Mesendoderm (in vitro differentiated cells): Measurements from ENCODE around the gene THOC7. TPM values are rescaled to one million over a fixed set of nuclear protein-coding genes. Genes with fewer than 3 reads are reported as not detected.

Experiments
- DNase-seq: peaks from one replicate; pipeline ENCODE4 v3.0.0; 2013
- H2AK5ac ChIP-seq: 2 replicates; pipeline ENCODE4 v1.6.1; 2013; ENCODE audit warnings: low read length, inconsistent platforms
- H2BK120ac ChIP-seq: 2 replicates; pipeline ENCODE4 v1.6.1; 2013; ENCODE audit warnings: low read depth, mild to moderate bottlenecking, low read length, moderate library complexity, mixed read lengths
- H2BK15ac ChIP-seq: replicated peaks from 2 replicates; pipeline ENCODE4 v1.6.1; 2013; ENCODE audit warnings: low read depth, mild to moderate bottlenecking, moderate library complexity
- H2BK5ac ChIP-seq: 2 replicates; pipeline ENCODE4 v1.6.1; 2013; ENCODE audit warnings: low read length, inconsistent platforms
- H3K18ac ChIP-seq: 2 replicates; pipeline ENCODE4 v1.6.1; 2013; ENCODE audit warnings: mild to moderate bottlenecking, low read length, mixed read lengths
- H3K23ac ChIP-seq: one replicate; pipeline ENCODE4 v1.6.1; 2013; ENCODE audit warnings: low read length
- H3K27ac ChIP-seq: 2 replicates; pipeline ENCODE4 v1.5.1; 2013; ENCODE audit warnings: low read depth, mild to moderate bottlenecking, inconsistent platforms, low read length, moderate library complexity
- H3K27me3 ChIP-seq: 2 replicates; pipeline ENCODE4 v1.6.1; 2013; ENCODE audit warnings: low read length, control low read depth, mild to moderate bottlenecking, inconsistent platforms; ENCODE audit not compliant: insufficient read depth, poor library complexity
- H3K36me3 ChIP-seq: 2 replicates; pipeline ENCODE4 v1.6.1; 2013; ENCODE audit warnings: low read length, inconsistent platforms; ENCODE audit not compliant: control insufficient read depth, insufficient read depth
- H3K4ac ChIP-seq: one replicate; pipeline ENCODE4 v1.6.1; 2013; ENCODE audit warnings: low read depth, mild to moderate bottlenecking, low read length, moderate library complexity
- H3K4me1 ChIP-seq: 2 replicates; pipeline ENCODE4 v1.6.1; 2013; ENCODE audit warnings: low read depth, low read length, inconsistent platforms; ENCODE audit not compliant: control insufficient read depth
- H3K4me2 ChIP-seq: 2 replicates; pipeline ENCODE4 v1.6.1; 2013; ENCODE audit warnings: low read length
- H3K4me3 ChIP-seq: 2 replicates; pipeline ENCODE4 v1.5.1; 2013; ENCODE audit warnings: mild to moderate bottlenecking, low read length
- H3K56ac ChIP-seq: one replicate; pipeline ENCODE4 v1.6.1; 2013; ENCODE audit warnings: low read length
- H3K79me1 ChIP-seq: 2 replicates; pipeline ENCODE4 v1.6.1; 2013; ENCODE audit warnings: low read length, inconsistent platforms
- H3K79me2 ChIP-seq: 2 replicates; pipeline ENCODE4 v1.6.1; 2013; ENCODE audit warnings: mild to moderate bottlenecking, low read length; ENCODE audit not compliant: control insufficient read depth, insufficient read depth
- H3K9ac ChIP-seq: 2 replicates; pipeline ENCODE4 v1.6.1; 2013; ENCODE audit warnings: low read length, inconsistent platforms
- H4K5ac ChIP-seq: one replicate; pipeline ENCODE4 v1.6.1; 2013; ENCODE audit warnings: low read length
- H4K8ac ChIP-seq: one replicate; pipeline ENCODE4 v1.6.1; 2013; ENCODE audit warnings: low read depth, mild to moderate bottlenecking, control low read depth, low read length, moderate library complexity
- WGBS: extraction: QIAGEN DNeasy Blood & Tissue Kit; methylation state at CpG from one replicate; pipeline ENCODE4 v1.1.7; 2013; ENCODE audit warnings: low lambda C conversion rate, missing lambda C conversion rate; ENCODE audit not compliant: insufficient coverage; ENCODE audit errors: extremely low coverage; 5-methylcytosine and 5-hydroxymethylcytosine counted together
- polyA plus RNA-seq, 2 experiments: library from polyadenylated mRNA; stranded (reverse); fragments of 200-250 nt; gene quantifications; one replicate each; pipeline ENCODE4 v1.2.3, GENCODE V29; 2013

The THOC7 gene
- 91.4 TPM for polyA plus RNA-seq (2013, experiment 1 of 2)
- 90.4 TPM for polyA plus RNA-seq (2013, experiment 2 of 2)

DNA sequence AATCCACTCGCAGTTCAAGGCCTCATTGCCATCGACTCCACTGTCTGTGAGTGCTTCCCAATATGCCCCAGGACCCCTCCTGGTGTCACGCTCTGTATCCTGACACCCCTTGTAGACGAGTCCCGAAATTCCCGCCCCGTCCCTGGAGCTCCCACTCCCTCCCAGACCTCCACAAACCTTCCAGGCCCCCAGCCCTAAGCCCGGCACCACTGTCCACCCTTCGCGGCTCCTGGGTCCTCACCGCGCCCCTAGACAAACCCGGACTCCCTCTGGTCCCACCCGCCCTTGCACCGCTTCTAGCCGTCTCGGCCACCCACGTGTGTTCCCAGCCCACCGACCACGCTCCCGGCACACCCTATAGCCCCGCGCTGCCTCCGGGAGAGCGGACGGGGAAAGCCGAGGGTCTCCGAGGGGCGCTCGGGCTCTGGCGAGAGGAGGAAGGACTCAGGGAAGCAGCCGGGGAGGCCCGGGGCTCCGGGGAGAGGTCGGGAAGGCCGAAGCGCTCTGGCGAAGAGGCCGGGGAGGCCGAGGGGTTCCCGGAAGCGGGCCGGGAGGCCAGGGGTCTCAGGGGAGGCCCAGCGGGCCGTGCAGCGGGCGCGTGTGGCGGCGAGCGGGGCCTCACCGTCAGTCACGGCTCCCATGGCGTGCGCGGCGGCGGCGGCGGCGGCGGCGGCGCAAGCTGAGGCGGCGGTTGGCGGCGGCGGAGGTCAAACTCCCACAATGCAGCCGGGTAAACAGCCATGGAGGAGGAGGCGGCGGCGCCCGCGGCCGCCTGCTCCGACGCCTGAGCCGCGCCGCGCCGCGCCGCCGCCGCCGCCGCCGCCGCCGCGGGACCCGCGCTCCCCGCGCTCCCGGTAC, at the start of gene THOC7, which contains the start of gene ATXN7:
Gene THOC7, minus strand, starts transcription at position 656 of the 858 bp plus-strand sequence. Its CDS starts 15 bp downstream, at position 641.
Gene ATXN7, plus strand, starts transcription at position 718 of the 858 bp plus-strand sequence. CDS start 48,732 bp downstream, outside the sequence.
- peak within 1 kb of the TSS; percentile 96 for H2BK5ac ChIP-seq
- peak within 1 kb of the TSS; percentile 99 for H3K9ac ChIP-seq
- peak within 1 kb of the TSS; percentile 92 for H3K23ac ChIP-seq
- peak within 1 kb of the TSS; percentile 85 for H3K27ac ChIP-seq
- peak within 1 kb of the TSS; percentile 99 for H3K56ac ChIP-seq
- H3K79me1 ChIP-seq: peaks cover 16% of the 10 kb centered on the region
- H3K4me3 ChIP-seq: peak within 1 kb of the TSS; percentile 83
- peak within 1 kb of the TSS; percentile 97 for H4K8ac ChIP-seq
- no CpG with 5 or more reads among the region's 98 CpGs for WGBS
- no peaks in the 10 kb centered on the region for H3K36me3 ChIP-seq
- H3K18ac ChIP-seq: peak within 1 kb of the TSS; percentile 98
- no peak within 1 kb of the TSS for H2BK15ac ChIP-seq
- peaks cover 52% of the 10 kb centered on the region for H3K79me2 ChIP-seq
- peak; percentile 74 for DNase-seq
- peak within 1 kb of the TSS; percentile 92 for H3K4ac ChIP-seq
- no peak within 1 kb of the TSS for H4K5ac ChIP-seq
- peak within 1 kb of the TSS; percentile 96 for H2AK5ac ChIP-seq
- no peaks in the 10 kb centered on the region for H3K27me3 ChIP-seq
- peak within 1 kb of the TSS; percentile 97 for H2BK120ac ChIP-seq
- H3K4me2 ChIP-seq: peak within 1 kb of the TSS; percentile 92
- H3K4me1 ChIP-seq: peaks cover 11% of the 10 kb centered on the region

DNA sequence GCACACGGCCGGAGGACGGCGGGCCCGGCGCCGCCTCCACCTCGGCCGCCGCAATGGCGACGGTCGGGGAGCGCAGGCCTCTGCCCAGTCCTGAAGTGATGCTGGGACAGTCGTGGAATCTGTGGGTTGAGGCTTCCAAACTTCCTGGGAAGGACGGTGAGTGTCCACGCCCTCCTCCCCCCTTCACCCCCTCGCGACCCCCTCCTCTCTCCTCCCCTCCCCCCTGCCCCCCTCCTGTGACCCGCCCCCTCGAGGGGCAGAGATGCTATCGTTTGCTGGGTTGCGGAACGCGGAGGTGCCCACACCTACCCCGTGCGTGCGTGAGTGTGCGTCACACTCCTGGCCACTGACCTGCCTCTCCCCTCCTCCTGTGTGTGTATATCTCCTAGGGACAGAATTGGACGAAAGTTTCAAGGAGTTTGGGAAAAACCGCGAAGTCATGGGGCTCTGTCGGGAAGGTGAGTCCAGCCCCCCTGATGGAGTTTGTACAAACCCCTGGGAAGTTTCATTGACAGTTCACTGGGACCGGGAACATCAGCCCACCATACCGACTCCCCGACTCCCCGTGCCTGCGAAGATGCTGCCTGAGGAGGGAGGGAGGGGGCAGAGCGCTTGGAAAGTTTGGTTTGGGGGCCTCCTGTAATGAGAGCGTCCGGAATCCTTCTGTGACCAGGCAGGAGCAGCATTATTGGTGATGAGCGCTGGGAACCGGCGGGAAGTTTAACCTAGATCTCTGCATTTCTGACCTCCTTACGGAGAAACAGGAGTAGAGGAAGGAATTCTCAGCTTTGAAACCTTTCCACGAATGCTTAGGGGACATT, 49.4 kb upstream of the THOC7 start:
- peak overlapping the region; percentile 95 for H3K4me2 ChIP-seq
- H3K23ac ChIP-seq: no peak overlapping the region
- peak overlapping the region; percentile 98 for H3K27ac ChIP-seq
- no peak overlapping the region for H2BK120ac ChIP-seq
- H3K4me1 ChIP-seq: no peaks in the 10 kb centered on the region
- peak overlapping the region; percentile 98 for H3K18ac ChIP-seq
- DNase-seq: peak; percentile 70
- H3K36me3 ChIP-seq: no peaks in the 10 kb centered on the region
- H2AK5ac ChIP-seq: no peak overlapping the region
- no peak overlapping the region for H4K8ac ChIP-seq
- no peak overlapping the region for H2BK15ac ChIP-seq
- peak overlapping the region; percentile 83 for H3K9ac ChIP-seq
- H4K5ac ChIP-seq: no peak overlapping the region
- peak overlapping the region; percentile 41 for H3K4ac ChIP-seq
- H3K79me1 ChIP-seq: peaks cover 4% of the 10 kb centered on the region
- no peaks in the 10 kb centered on the region for H3K27me3 ChIP-seq
- H3K4me3 ChIP-seq: peak overlapping the region; percentile 71
- H3K56ac ChIP-seq: peak overlapping the region; percentile 93
- no CpG with 5 or more reads among the region's 46 CpGs for WGBS
- H2BK5ac ChIP-seq: no peak overlapping the region
- H3K79me2 ChIP-seq: no peaks in the 10 kb centered on the region

DNA sequence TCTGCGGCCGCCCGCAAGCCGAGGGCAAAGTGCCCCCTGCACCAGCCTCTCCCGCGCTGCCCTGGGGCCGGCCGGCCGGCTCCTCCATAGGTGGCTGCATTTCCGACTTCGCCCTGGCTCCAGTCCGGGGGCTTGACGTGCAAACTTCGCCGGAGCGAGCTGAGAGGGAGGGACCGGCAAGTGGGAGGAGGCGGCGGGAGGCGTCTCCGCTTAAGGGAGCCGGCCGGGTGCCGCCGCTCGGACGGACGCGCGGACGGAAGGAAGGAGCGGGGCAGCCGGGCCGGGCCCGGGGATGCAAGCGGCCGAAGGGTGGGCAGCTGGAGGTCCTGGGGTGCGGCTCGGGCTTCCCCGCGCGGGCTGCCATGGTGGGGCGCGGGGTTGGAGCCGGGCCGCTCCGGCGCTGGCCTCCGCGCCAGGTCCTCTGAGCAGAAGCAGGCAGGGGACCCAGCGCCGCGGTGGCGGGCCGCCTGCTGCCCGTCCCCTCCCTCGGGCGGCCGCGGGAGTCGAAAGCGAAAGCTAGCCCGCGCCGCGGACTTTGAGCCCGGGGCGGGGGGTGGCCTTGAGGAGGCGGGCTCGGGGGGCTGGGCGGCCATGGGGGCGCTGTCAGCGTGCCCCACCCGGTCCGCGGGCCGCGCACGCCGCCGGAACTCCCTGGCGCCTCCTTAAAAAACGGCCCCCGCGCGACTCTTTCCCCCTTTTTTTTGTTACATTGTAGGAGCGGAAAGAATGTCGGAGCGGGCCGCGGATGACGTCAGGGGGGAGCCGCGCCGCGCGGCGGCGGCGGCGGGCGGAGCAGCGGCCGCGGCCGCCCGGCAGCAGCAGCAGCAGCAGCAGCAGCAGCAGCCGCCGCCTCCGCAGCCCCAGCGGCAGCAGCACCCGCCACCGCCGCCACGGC, 48.5 kb upstream of the THOC7 start, which contains the start of gene SCAANT1:
Gene SCAANT1, minus strand, starts transcription at position 511 of the 895 bp plus-strand sequence.
- no peak within 1 kb of the TSS for H2AK5ac ChIP-seq
- H3K56ac ChIP-seq: peak within 1 kb of the TSS; percentile 93
- H2BK5ac ChIP-seq: no peak within 1 kb of the TSS
- H3K4me2 ChIP-seq: peak within 1 kb of the TSS; percentile 95
- no peak within 1 kb of the TSS for H4K8ac ChIP-seq
- H3K4me1 ChIP-seq: no peaks in the 10 kb centered on the region
- no CpG with 5 or more reads among the region's 115 CpGs for WGBS
- H3K4me3 ChIP-seq: peak within 1 kb of the TSS; percentile 71
- peak within 1 kb of the TSS; percentile 98 for H3K27ac ChIP-seq
- H2BK15ac ChIP-seq: no peak within 1 kb of the TSS
- peak within 1 kb of the TSS; percentile 41 for H3K4ac ChIP-seq
- H3K23ac ChIP-seq: peak within 1 kb of the TSS; percentile 36
- no peak within 1 kb of the TSS for H2BK120ac ChIP-seq
- H3K79me2 ChIP-seq: no peaks in the 10 kb centered on the region
- peak within 1 kb of the TSS; percentile 98 for H3K18ac ChIP-seq
- H3K79me1 ChIP-seq: peaks cover 2% of the 10 kb centered on the region
- H4K5ac ChIP-seq: no peak within 1 kb of the TSS
- H3K36me3 ChIP-seq: no peaks in the 10 kb centered on the region
- H3K9ac ChIP-seq: peak within 1 kb of the TSS; percentile 83
- DNase-seq: peak; percentile 94
- no peaks in the 10 kb centered on the region for H3K27me3 ChIP-seq

DNA sequence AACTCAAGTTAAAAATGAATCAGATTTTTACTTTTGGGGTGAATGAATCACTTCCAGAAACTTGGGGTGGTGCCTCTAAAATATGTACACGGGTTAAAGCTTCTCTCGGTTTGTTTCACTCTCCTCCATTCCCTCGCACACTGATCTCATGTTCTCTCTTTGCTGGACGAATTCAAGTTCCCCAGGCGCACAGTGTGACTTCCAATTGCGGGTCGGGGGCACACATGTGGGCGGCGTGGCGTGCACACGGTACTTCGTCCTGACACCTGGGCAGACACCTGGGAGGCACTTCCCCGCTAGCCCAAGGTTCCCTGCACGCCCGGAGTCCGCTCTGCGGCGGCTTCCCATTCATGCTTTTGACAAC, 47.9 kb upstream of the THOC7 start:
- no peaks in the 10 kb centered on the region for H3K36me3 ChIP-seq
- H4K5ac ChIP-seq: no peak overlapping the region
- peak overlapping the region; percentile 66 for H3K56ac ChIP-seq
- WGBS: no CpG with 5 or more reads among the region's 18 CpGs
- no peak overlapping the region for H2BK5ac ChIP-seq
- H3K27ac ChIP-seq: peak overlapping the region; percentile 98
- no peak overlapping the region for H3K4ac ChIP-seq
- no peak overlapping the region for H4K8ac ChIP-seq
- peak overlapping the region; percentile 78 for H3K9ac ChIP-seq
- H2BK120ac ChIP-seq: no peak overlapping the region
- peaks cover 2% of the 10 kb centered on the region for H3K79me1 ChIP-seq
- peak overlapping the region; percentile 39 for H3K4me2 ChIP-seq
- no peak overlapping the region for H2BK15ac ChIP-seq
- no peaks in the 10 kb centered on the region for H3K27me3 ChIP-seq
- H3K18ac ChIP-seq: peak overlapping the region; percentile 98
- H3K23ac ChIP-seq: no peak overlapping the region
- H3K4me3 ChIP-seq: peak overlapping the region; percentile 37
- H2AK5ac ChIP-seq: no peak overlapping the region
- no peaks in the 10 kb centered on the region for H3K4me1 ChIP-seq
- no peaks in the 10 kb centered on the region for H3K79me2 ChIP-seq
- no peak for DNase-seq

DNA sequence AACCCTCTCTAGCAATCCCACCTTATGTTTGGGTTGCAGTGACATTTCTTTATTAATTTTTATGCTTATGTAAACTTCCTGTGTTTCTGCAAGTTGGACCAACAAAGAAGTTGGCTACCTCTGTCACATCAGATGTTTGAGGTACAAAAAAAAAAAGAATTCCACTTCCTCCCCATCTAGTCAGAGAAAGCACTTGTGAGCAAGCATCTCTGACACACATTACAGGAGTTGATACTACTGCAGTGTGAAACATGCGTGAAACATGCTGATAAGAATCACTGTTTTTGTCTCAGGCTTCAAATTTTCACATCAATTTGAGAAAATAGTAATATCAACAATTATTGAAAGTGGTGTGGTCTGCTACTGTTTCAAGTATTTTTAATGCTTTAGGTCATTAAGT, 47.3 kb upstream of the THOC7 start:
- Histone ChIP-seq H4K8ac (no peak overlapping the region), H3K36me3 (no peaks in the 10 kb centered on the region), H3K9ac (no peak overlapping the region), H3K27me3 (no peaks in the 10 kb centered on the region), H2BK120ac (no peak overlapping the region), H2AK5ac (no peak overlapping the region), H3K27ac (no peak overlapping the region), H4K5ac (no peak overlapping the region), H3K4ac (no peak overlapping the region), H3K79me1 (peaks cover 2% of the 10 kb centered on the region), H3K4me3 (no peak overlapping the region), H3K4me1 (no peaks in the 10 kb centered on the region), H3K4me2 (no peak overlapping the region), H3K56ac (no peak overlapping the region), H2BK5ac (no peak overlapping the region), H3K23ac (no peak overlapping the region), H3K79me2 (no peaks in the 10 kb centered on the region), H2BK15ac (no peak overlapping the region), H3K18ac (no peak overlapping the region)
- WGBS: no CpG with 5 or more reads among the region's 1 CpG
- no peak for DNase-seq
